DOHH2 (cell line): ENCODE results near the gene BPIFB2.

Experiments
- H3F3A ChIP-seq: fragments of 200-600 bp; sonication (generic), shearing (Covaris generic); 2 replicates; pipeline ENCODE4 v1.6.0; 2016; ENCODE audit warnings: antibody characterized with exemption, mild to moderate bottlenecking; ENCODE audit not compliant: control insufficient read depth, insufficient read depth
- H3K27ac ChIP-seq: fragments of 200-600 bp; sonication (generic); 2 replicates; pipeline ENCODE4 v1.5.1; 2014; ENCODE audit warnings: low read depth, mild to moderate bottlenecking, low read length, moderate library complexity
- H3K27me3 ChIP-seq: fragments of 200-600 bp; sonication (generic); 2 replicates; pipeline ENCODE4 v1.6.1; 2014; ENCODE audit warnings: mild to moderate bottlenecking, low read length, mixed read lengths; ENCODE audit not compliant: control insufficient read depth
- H3K36me3 ChIP-seq: fragments of 200-600 bp; sonication (generic); 2 replicates; pipeline ENCODE4 v1.6.1; 2014; ENCODE audit warnings: mild to moderate bottlenecking, low read length, moderate library complexity, mixed read lengths; ENCODE audit not compliant: control insufficient read depth
- H3K4me1 ChIP-seq: fragments of 200-600 bp; sonication (generic); 2 replicates; pipeline ENCODE4 v1.6.1; 2014; ENCODE audit warnings: mild to moderate bottlenecking, low read length, mixed read lengths; ENCODE audit not compliant: control insufficient read depth
- H3K4me2 ChIP-seq: fragments of 200-600 bp; sonication (generic); 2 replicates; pipeline ENCODE4 v1.6.0; 2014; ENCODE audit warnings: mild to moderate bottlenecking, low read length, moderate library complexity
- H3K4me3 ChIP-seq: fragments of 200-600 bp; sonication (generic); 2 replicates; pipeline ENCODE4 v1.5.1; 2014; ENCODE audit warnings: mild to moderate bottlenecking, low read length, mixed read lengths
- H3K79me2 ChIP-seq: fragments of 200-600 bp; sonication (generic); 2 replicates; pipeline ENCODE4 v1.6.1; 2014; ENCODE audit warnings: mild to moderate bottlenecking, low read length, mixed read lengths; ENCODE audit not compliant: control insufficient read depth
- H3K9me2 ChIP-seq: fragments of 200-600 bp; sonication (generic); replicated peaks from 2 replicates; pipeline ENCODE4 v1.6.1; 2014; ENCODE audit warnings: mild to moderate bottlenecking, low read length, mixed read lengths; ENCODE audit not compliant: control insufficient read depth
- H3K9me3 ChIP-seq: fragments of 200-600 bp; sonication (generic); 2 replicates; pipeline ENCODE4 v1.6.1; 2014; ENCODE audit warnings: antibody characterized with exemption, low read length, mixed read lengths; ENCODE audit not compliant: control insufficient read depth, insufficient read depth
- H4K20me1 ChIP-seq: fragments of 200-600 bp; sonication (generic); 2 replicates; pipeline ENCODE4 v1.6.0; 2014; ENCODE audit warnings: low read depth, mild to moderate bottlenecking, antibody characterized with exemption, low read length, moderate library complexity; ENCODE audit not compliant: control insufficient read depth, insufficient read depth
- CTCF ChIP-seq: fragments of 200-600 bp; sonication (generic); IDR thresholded peaks from one replicate; pipeline ENCODE4 v1.5.1; 2014; ENCODE audit warnings: antibody characterized with exemption, mild to moderate bottlenecking, low read depth, low read length; ENCODE audit not compliant: poor library complexity, severe bottlenecking
- EZH2phosphoT487 ChIP-seq: fragments of 200-600 bp; sonication (generic); IDR thresholded peaks from 2 replicates; pipeline ENCODE4 v1.6.1; 2017; ENCODE audit warnings: borderline replicate concordance, mild to moderate bottlenecking, antibody characterized with exemption, low read length, moderate library complexity, mixed read lengths

Gene BPIFB2

GRCh38 chr20:33054791-33055190 lies 47.3 kb downstream of the BPIFB2 start:
- Histone ChIP-seq H3K4me2 (no peak overlapping the region), H3K27ac (no peak overlapping the region), H3K36me3 (no peaks in the 10 kb centered on the region), H3K4me3 (no peak overlapping the region), H4K20me1 (no peaks in the 10 kb centered on the region), H3F3A (no peaks in the 10 kb centered on the region), H3K79me2 (no peaks in the 10 kb centered on the region), H3K4me1 (no peaks in the 10 kb centered on the region), H3K9me2 (no peaks in the 10 kb centered on the region), H3K9me3 (no peaks in the 10 kb centered on the region), H3K27me3 (no peaks in the 10 kb centered on the region)
- TF ChIP-seq CTCF (no peak), EZH2phosphoT487 (no peak)

GRCh38 chr20:33059136-33059535 lies 51.6 kb downstream of the BPIFB2 start:
- no peaks in the 10 kb centered on the region for H3K36me3 ChIP-seq
- TF ChIP-seq CTCF: no peak
- no peak for TF ChIP-seq EZH2phosphoT487
- H3K27me3 ChIP-seq: 0 out of 2 replicates have a peak, but pooled peaks cover 3% of the 10 kb centered on the region

GRCh38 chr20:33059741-33060390 lies 52.4 kb downstream of the BPIFB2 start:
- Histone ChIP-seq H3K4me2 (no peak overlapping the region), H3K36me3 (no peaks in the 10 kb centered on the region), H3K27me3 (0 out of 2 replicates have a peak, but pooled peaks cover 3% of the 10 kb centered on the region), H3K79me2 (no peaks in the 10 kb centered on the region), H3K27ac (no peak overlapping the region), H4K20me1 (no peaks in the 10 kb centered on the region), H3K9me3 (no peaks in the 10 kb centered on the region), H3F3A (no peaks in the 10 kb centered on the region), H3K4me3 (no peak overlapping the region), H3K4me1 (no peaks in the 10 kb centered on the region), H3K9me2 (no peaks in the 10 kb centered on the region)
- TF ChIP-seq EZH2phosphoT487 (no peak), CTCF (no peak)

More at GRCh38 chr20:33059136-33059535, 51.6 kb downstream of the BPIFB2 start:
- H3K4me1 ChIP-seq: no peaks in the 10 kb centered on the region
- no peaks in the 10 kb centered on the region for H3K79me2 ChIP-seq
- H3F3A ChIP-seq: no peaks in the 10 kb centered on the region
- H4K20me1 ChIP-seq: no peaks in the 10 kb centered on the region
- H3K9me2 ChIP-seq: no peaks in the 10 kb centered on the region
- H3K4me2 ChIP-seq: no peak overlapping the region
- H3K27ac ChIP-seq: no peak overlapping the region
- no peaks in the 10 kb centered on the region for H3K9me3 ChIP-seq
- H3K4me3 ChIP-seq: no peak overlapping the region
